Epithelial cell of proximal tubule (primary cell): ENCODE results near the gene SLC51A. TPM values are rescaled to one million over a fixed set of nuclear protein-coding genes. Genes with fewer than 3 reads are reported as not detected.
"Not testable (repeated sequence)": the region's sequence is repeated elsewhere in the genome, so short reads cannot be mapped to it uniquely, and the experiment has no call there.

Experiments used
- DNase-seq: peaks from one replicate; pipeline ENCODE4 v3.0.0-alpha.2; 2011; ENCODE audit warnings: low read depth
- H3K4me3 ChIP-seq: 2 replicates; pipeline ENCODE4 v1.5.1; 2011; ENCODE audit warnings: low read depth, mild to moderate bottlenecking, low read length
- CTCF ChIP-seq: conservative IDR thresholded peaks from 2 replicates; pipeline ENCODE4 v1.5.1; 2012; ENCODE audit warnings: low read depth, mild to moderate bottlenecking, low read length
- total RNA-seq: library from RNA; depleted of rRNA; stranded (reverse); fragments of >200 nt; gene quantifications from 2 replicates; pipeline ENCODE4 v1.2.3, GENCODE V29; 2015

SLC51A gene
- total RNA-seq, 1 donor from 2014 or later = 0.12 TPM

GRCh38 chr3:196237203-196237602, 20.9 kb downstream of the SLC51A start:
- H3K4me3 ChIP-seq = no peak overlapping the region
- no peak for DNase-seq
- TF ChIP-seq CTCF = no peak

GRCh38 chr3:196238612-196239560, 22.6 kb downstream of the SLC51A start:
- no peak for TF ChIP-seq CTCF
- DNase-seq = no peak
- no peak overlapping the region for H3K4me3 ChIP-seq

- no peak for DNase-seq
- no peak overlapping the region for H3K4me3 ChIP-seq
- no peak for TF ChIP-seq CTCF
These were observed 24.1 kb downstream of the SLC51A start for GRCh38 chr3:196240424-196240823.

- no peak for TF ChIP-seq CTCF
These were observed 25.4 kb downstream of the SLC51A start for GRCh38 chr3:196241704-196242103.

GRCh38 chr3:196244166-196244565, 27.8 kb downstream of the SLC51A start:
- not testable (repeated sequence) for H3K4me3 ChIP-seq, DNase-seq

More at GRCh38 chr3:196241704-196242103, 25.4 kb downstream of the SLC51A start:
- H3K4me3 ChIP-seq = no peak overlapping the region
- DNase-seq = no peak

- TF ChIP-seq CTCF = no peak
- H3K4me3 ChIP-seq = no peak overlapping the region
- DNase-seq = no peak
These were observed 30.4 kb downstream of the SLC51A start for GRCh38 chr3:196246612-196247308.

GRCh38 chr3:196251918-196252317, 35.6 kb downstream of the SLC51A start:
- TF ChIP-seq CTCF = no peak
- no peak overlapping the region for H3K4me3 ChIP-seq
- DNase-seq = no peak
